ENCODE measurements around the gene FHOD1. TPM values are rescaled to one million over a fixed set of nuclear protein-coding genes. Genes with fewer than 3 reads are reported as not detected.

Gene FHOD1
- total and polyA plus RNA-seq, 12 donors = 11.6 to 71.1 (median 19.1) TPM

DNA sequence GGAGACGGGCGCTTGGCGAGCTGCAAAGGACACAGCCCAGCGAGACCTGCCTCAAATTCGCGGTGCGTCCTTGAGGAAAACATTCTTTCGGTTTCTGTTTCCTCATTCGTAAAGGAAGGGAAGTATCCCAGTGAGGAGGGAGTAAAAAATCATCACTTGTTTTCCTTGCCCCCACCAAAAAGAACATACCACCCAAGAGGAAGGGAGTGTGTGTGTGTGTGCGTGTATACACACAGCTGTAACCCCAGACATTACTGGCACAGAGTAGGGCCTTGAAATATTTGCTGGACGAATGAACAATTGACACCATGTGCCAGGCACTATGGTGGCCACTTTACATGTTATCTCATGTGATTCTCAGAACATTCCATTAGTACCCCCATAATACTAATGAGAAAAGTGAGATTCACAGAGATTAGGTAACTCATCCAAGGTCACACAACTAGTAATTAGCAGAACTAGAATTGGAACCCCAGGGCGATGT lies 61.6 kb downstream of the FHOD1 start:
- 10 to 11% methylated on average over 12 of the region's 12 CpGs for WGBS, 2 donors
- intact Hi-C loops (cut with DNase I) = loop anchor here in 9 of 10 donors (1.0 to 10.0 kb wide), 8 partner anchors 30 to 231 kb away; partner anchors contain the start of gene B3GNT9 (in 2 of the 9)
- peaks cover 0 to 3% (median 0%) of the 10 kb centered on the region in 7 donors for H3K27me3 ChIP-seq
- no peaks in the 10 kb centered on the region for H3K9me3 ChIP-seq
- no peaks in the 10 kb centered on the region for H3K36me3 ChIP-seq
- H3K4me1 ChIP-seq = peaks cover 12 to 48% (median 32%) of the 10 kb centered on the region in 9 donors
- peak overlapping the region in 8 of 10 donors; percentile 10 to 84 (median 75) for H3K4me3 ChIP-seq
- ATAC-seq = no peak
- TF ChIP-seq, protein P1, sequence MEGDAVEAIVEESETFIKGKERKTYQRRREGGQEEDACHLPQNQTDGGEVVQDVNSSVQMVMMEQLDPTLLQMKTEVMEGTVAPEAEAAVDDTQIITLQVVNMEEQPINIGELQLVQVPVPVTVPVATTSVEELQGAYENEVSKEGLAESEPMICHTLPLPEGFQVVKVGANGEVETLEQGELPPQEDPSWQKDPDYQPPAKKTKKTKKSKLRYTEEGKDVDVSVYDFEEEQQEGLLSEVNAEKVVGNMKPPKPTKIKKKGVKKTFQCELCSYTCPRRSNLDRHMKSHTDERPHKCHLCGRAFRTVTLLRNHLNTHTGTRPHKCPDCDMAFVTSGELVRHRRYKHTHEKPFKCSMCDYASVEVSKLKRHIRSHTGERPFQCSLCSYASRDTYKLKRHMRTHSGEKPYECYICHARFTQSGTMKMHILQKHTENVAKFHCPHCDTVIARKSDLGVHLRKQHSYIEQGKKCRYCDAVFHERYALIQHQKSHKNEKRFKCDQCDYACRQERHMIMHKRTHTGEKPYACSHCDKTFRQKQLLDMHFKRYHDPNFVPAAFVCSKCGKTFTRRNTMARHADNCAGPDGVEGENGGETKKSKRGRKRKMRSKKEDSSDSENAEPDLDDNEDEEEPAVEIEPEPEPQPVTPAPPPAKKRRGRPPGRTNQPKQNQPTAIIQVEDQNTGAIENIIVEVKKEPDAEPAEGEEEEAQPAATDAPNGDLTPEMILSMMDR (IDR thresholded peaks at IDR 0.05) = peak in 2 of 9 donors; percentile 5 to 9
- H3K27ac ChIP-seq = peak overlapping the region in 3 of 10 donors; percentile 12 to 29 (median 13)
- no peak for DNase-seq

DNA sequence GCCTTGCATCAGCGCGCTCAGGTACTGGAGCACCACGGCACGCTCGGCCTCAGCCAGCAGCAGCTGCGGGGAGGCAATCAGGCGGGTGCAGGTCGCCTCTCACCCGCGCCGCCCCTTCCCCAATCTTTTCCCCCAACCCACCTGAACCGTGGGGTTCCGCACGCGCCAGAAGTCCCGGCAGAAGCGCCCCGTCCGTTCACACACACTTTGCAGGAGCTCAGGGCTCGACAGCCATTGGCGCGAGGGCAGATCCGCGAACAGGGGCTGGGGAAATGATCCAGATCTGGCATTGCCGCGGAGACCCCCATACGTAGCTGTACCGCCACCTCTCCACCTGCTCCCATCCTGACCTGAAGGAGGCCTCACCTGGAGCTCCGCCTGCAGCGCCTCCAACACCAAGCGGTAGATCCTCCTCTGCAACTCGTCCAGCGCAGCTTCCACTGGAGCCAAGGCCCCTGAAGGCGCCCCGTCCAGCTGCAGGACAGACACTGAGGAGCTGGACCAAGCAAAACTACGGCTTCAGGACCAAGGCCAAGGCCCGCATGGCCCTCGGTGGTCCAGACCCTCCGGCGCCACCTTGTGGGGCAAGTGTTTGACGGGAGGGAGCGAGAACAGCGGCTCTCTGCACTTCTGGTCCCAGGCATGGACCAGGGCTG lies 62.2 kb downstream of the FHOD1 start:
- Histone ChIP-seq H3K4me1 (peaks cover 12 to 48% (median 29%) of the 10 kb centered on the region in 9 donors), H3K4me3 (peak overlapping the region in 9 of 10 donors; percentile 57 to 84 (median 73)), H3K27ac (peak overlapping the region in 4 of 10 donors; percentile 12 to 97 (median 59)), H3K27me3 (peaks cover 0 to 3% (median 0%) of the 10 kb centered on the region in 7 donors), H3K36me3 (peaks cover 0 to under 1% (median 0%) of the 10 kb centered on the region in 9 donors), H3K9me3 (no peaks in the 10 kb centered on the region)
- 12 to 21% methylated on average over 38 to 43 of the region's 43 CpGs for WGBS, 2 donors
- intact Hi-C loops (cut with DNase I) = loop anchor here in 9 of 10 donors (1.0 to 10.0 kb wide), 9 partner anchors 30 to 230 kb away; partner anchors contain the start of genes B3GNT9 (in 2 of the 9), FHOD1 (in 1 of the 9) and SLC9A5 (in 1 of the 9)
- TF ChIP-seq, protein P1 (IDR thresholded peaks at IDR 0.05) = peak; percentile 75 to 92 (median 87)
- peak; percentile 47 to 74 (median 59) for ATAC-seq
- peak; percentile 93 for DNase-seq

DNA sequence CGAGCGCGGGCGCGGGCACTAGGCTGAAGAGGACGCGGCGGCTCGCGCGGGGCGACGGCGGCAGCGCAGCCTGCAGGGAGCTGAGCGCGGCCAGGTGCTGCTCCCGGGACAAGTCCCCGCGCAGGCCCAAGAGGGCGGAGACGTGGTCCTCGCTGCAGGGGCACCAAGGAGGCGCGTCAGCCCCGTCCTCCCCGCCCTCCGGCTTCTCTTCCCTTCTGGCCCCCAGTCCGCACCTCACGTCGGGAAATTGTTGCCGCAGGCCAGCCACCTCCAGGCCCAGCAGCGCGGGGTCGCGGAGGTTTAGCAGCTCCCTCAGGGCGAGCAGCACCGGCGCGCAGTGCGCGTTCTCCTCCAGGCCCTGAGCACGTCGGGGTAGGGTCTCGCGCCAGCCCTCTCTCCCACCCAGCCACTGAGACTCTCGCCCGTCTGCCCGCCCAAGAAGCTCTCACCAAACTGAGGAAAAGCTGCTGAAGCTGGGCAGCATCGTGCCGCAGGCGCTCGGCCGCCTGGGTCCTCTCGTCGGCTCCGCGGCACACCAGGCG lies 62.8 kb downstream of the FHOD1 start:
- Histone ChIP-seq H3K27ac (peak overlapping the region; percentile 89 to 99 (median 97)), H3K4me3 (peak overlapping the region; percentile 39 to 84 (median 72)), H3K9me3 (no peaks in the 10 kb centered on the region), H3K36me3 (peaks cover 0 to 3% (median 0%) of the 10 kb centered on the region in 9 donors), H3K27me3 (peaks cover 0 to 3% (median 0%) of the 10 kb centered on the region in 7 donors), H3K4me1 (peaks cover 12 to 48% (median 29%) of the 10 kb centered on the region in 9 donors)
- ATAC-seq (peak in 6 of 8 donors; percentile 1 to 30 (median 4)), DNase-seq (peak in 1 of 2 donors; percentile 40)
- TF ChIP-seq, protein P1 (IDR thresholded peaks at IDR 0.05) = no peak
- 8 to 14% methylated on average over 59 of the region's 59 CpGs for WGBS, 2 donors
- intact Hi-C loops (cut with DNase I) = loop anchor here in 8 of 10 donors (2.0 to 10.0 kb wide), 5 partner anchors 34 to 230 kb away; partner anchors contain the start of genes B3GNT9 (in 1 of the 8), FHOD1 (in 1 of the 8) and SLC9A5 (in 1 of the 8)
